ENCODE results near the gene SMCO1.
"Not testable (repeated sequence)": the region's sequence is repeated elsewhere in the genome, so short reads cannot be mapped to it uniquely, and the experiment has no call there.

Gene SMCO1

GRCh38 chr3:196486263-196486662 is 28.9 kb downstream of the SMCO1 start:
- DNase-seq: no peak

DNA sequence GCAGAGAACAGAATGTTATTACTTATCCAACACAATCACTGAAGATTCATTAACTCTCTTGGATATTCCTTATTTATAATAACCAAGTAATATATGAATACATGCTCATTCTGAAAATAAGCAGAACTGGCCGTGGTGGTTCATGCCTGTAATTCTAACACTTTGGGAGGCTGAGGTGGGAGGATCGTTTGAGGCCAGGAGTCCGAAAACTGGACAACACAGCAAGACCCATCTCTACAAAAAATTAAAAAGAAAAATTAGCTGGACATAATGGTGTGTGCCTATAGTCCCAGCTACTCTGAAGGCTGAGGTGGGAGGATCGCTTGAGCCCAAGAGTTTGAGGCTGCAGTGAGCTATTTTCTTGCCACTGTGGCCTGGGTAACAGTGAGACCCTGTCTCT is 37.5 kb downstream of the SMCO1 start:
- no peak for DNase-seq

- no peak for DNase-seq
These were observed 42.9 kb downstream of the SMCO1 start for GRCh38 chr3:196472286-196472685.

DNA sequence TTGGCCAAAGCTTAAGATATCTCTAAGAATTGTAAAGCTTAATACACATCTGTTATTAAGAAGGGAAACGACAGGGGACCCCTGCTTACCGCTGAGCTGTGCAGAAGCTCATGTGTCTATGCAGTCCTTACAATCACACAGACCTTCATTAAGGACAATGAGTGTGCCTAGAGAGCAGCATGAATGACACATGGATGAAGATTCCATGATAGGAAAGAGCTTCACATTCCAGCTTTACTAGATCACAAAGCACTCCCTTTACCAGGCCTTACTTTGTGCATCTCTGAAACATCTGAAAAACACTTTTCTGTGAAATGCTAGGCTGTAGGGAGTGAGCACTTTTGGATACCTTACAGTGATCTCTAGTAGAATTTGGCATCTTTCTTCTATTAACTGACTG is 43.6 kb downstream of the SMCO1 start:
- no peak for DNase-seq

DNA sequence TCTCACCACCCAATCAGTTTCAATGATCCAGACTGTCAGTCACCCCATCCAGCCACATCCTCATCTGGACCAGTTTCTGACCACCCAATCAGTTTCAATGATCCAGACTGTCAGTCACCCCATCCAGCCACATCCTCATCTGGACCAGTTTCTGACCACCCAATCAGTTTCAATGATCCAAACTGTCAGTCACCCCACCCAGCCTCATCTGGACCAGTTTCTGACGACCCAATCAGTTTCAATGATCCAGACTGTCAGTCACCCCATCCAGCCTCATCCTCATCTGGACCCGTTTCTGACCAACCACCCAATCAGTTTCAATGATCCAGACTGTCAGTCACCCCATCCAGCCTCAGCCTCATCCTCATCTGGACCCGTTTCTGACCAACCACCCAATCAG is 45.0 kb downstream of the SMCO1 start:
- not testable (repeated sequence) for DNase-seq

DNA sequence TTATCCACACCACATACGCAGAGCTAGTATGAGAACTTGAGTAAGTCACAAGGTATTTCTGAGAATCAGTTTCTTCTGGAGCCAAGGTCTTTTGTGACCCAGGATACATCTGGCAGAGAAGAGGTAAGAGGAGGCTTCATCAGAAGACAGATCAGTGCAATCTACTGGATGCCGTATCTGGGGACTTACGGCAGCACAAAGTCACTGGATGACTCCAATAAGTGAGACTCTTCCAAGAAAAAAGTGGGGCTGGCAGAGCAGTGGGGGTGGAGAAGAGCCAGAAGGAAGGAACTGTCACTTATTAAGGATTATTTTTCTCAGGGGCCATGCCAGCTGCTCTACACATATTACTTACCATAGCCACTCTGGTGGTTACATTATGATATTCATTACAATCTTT is 51.3 kb downstream of the SMCO1 start:
- no peak for DNase-seq

DNA sequence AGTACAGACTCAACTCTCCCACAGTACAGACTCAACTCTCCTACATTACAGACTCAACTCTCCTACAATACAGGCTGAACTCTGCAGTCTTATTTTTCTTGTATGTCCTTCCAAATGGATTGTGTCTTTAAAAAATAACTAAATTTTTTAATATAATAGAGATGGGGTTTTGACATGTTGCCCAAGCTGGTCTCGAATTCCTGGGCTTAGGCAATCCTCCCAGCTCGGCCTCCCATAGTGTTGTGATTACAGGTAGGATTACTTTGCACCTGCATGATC is 51.7 kb downstream of the SMCO1 start:
- DNase-seq: no peak

- DNase-seq: not testable (repeated sequence)
These were observed 52.3 kb downstream of the SMCO1 start for GRCh38 chr3:196462680-196463477.

- DNase-seq: no peak
These were observed 57.1 kb downstream of the SMCO1 start for GRCh38 chr3:196458063-196458462.

GRCh38 chr3:196457470-196457869 is 57.7 kb downstream of the SMCO1 start:
- DNase-seq: not testable (repeated sequence)

Measured in femur (tissue), 1 donor.